VCaP (cell line): ENCODE measurements around the gene ZDHHC12.

Source experiments
- H3K27ac ChIP-seq: fragments of 450-650 bp; 2 replicates; pipeline ENCODE4 v1.5.1; 2017
- TF ChIP-seq, protein P1 (sequence below): fragments of 450-650 bp; conservative IDR thresholded peaks from 2 replicates; pipeline ENCODE4 v1.5.1; 2017; ENCODE audit warnings: mild to moderate bottlenecking, moderate library complexity

Gene ZDHHC12

DNA sequence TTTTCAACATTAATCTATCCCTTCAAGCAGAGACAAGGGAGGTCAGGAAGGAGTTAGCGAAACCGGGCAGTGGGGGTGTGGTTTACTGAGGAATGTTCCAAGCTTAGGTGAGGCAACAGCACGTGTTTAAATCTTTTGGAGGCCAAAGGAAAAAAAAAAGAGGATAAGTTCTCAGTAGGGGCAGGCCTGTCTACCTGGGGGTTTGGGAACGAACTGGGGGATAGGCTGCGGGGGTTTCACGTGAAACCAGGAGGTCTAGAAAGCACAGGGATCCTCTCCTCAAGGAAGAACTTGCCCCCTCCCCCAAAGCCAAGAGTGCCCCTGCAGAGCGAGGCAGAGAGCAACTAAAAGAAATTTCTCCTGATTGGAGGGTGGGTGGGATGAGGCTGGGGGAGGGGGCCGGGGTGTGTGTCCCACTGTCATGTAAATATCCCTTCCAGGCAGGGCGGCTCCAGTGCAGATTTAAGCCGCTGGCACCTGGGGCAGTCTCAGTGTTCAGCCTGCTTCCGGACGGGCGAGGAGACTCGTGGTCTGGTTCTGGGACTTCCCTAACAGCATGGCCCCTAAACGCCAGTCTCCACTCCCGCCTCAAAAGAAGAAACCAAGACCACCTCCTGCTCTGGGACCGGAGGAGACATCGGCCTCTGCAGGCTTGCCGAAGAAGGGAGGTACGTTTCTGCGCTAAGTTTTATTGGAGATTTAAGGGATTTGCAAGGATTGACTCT lies 40.4 kb downstream of the ZDHHC12 start:
- peak overlapping the region; percentile 94 for H3K27ac ChIP-seq
- TF ChIP-seq, protein P1, sequence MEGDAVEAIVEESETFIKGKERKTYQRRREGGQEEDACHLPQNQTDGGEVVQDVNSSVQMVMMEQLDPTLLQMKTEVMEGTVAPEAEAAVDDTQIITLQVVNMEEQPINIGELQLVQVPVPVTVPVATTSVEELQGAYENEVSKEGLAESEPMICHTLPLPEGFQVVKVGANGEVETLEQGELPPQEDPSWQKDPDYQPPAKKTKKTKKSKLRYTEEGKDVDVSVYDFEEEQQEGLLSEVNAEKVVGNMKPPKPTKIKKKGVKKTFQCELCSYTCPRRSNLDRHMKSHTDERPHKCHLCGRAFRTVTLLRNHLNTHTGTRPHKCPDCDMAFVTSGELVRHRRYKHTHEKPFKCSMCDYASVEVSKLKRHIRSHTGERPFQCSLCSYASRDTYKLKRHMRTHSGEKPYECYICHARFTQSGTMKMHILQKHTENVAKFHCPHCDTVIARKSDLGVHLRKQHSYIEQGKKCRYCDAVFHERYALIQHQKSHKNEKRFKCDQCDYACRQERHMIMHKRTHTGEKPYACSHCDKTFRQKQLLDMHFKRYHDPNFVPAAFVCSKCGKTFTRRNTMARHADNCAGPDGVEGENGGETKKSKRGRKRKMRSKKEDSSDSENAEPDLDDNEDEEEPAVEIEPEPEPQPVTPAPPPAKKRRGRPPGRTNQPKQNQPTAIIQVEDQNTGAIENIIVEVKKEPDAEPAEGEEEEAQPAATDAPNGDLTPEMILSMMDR, result no peak

- TF ChIP-seq, protein P1, result no peak
- H3K27ac ChIP-seq, result no peak overlapping the region
Observed at GRCh38 chr9:128677794-128678193, 46.1 kb downstream of the ZDHHC12 start.

DNA sequence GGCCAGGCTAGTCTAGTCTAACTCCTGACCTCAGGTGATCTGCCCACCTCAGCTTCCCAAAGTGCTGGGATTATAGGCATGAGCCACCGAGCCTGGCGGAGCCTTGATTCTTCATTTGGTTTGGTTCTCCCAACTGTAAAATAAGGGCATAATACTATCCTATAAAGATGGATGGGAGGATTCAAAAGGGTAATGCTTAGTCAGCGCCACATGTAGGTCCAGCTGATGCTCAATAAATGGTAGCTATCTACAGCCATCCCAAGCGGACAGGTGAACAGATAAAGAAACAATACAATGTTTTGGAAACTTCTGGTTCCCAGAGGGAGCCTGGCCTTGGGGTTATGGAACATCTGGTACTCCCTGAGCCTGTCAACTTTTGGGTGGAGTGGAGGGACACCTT lies 48.5 kb downstream of the ZDHHC12 start:
- no peak overlapping the region for H3K27ac ChIP-seq
- TF ChIP-seq, protein P1, result no peak
